Activated naive CD4-positive, alpha-beta T cell treated with anti-CD3 and anti-CD28 coated beads, Interleukin-2, amount 10 ng/mL, durations not matched to agents 7 days and 5 days (primary cell): ENCODE measurements around the gene SULT1C2.
"Not testable (repeated sequence)": the region's sequence is repeated elsewhere in the genome, so short reads cannot be mapped to it uniquely, and the experiment has no call there.

Experiments
- CTCF ChIA-PET: fragments of 350-600 bp; sonication (Branson Sonifier 250); formaldehyde crosslinking; loops from one replicate; lab custom pipeline; 2021; ENCODE audit warnings: antibody characterized with exemption; lab: Charles Lee
- DNase-seq: peaks from one replicate; pipeline ENCODE4 v3.0.0-alpha.2; 2020
- H3K27ac Mint-ChIP-seq: one replicate; pipeline ENCODE4 v1.8.0; 2021; ENCODE audit warnings: mild to moderate bottlenecking, moderate library complexity, mixed read lengths
- H3K27me3 Mint-ChIP-seq: one replicate; pipeline ENCODE4 v1.8.0; 2021; ENCODE audit warnings: mild to moderate bottlenecking, mixed read lengths
- H3K36me3 Mint-ChIP-seq: one replicate; pipeline ENCODE4 v1.8.0; 2021; ENCODE audit warnings: mixed read lengths
- H3K4me1 Mint-ChIP-seq: one replicate; pipeline ENCODE4 v1.8.0; 2021; ENCODE audit warnings: mixed read lengths
- H3K4me3 Mint-ChIP-seq: one replicate; pipeline ENCODE4 v1.8.0; 2021; ENCODE audit warnings: mild to moderate bottlenecking, moderate library complexity, mixed read lengths
- H3K9me3 Mint-ChIP-seq: one replicate; pipeline ENCODE4 v1.8.0; 2021; ENCODE audit warnings: mixed read lengths

Gene SULT1C2

DNA sequence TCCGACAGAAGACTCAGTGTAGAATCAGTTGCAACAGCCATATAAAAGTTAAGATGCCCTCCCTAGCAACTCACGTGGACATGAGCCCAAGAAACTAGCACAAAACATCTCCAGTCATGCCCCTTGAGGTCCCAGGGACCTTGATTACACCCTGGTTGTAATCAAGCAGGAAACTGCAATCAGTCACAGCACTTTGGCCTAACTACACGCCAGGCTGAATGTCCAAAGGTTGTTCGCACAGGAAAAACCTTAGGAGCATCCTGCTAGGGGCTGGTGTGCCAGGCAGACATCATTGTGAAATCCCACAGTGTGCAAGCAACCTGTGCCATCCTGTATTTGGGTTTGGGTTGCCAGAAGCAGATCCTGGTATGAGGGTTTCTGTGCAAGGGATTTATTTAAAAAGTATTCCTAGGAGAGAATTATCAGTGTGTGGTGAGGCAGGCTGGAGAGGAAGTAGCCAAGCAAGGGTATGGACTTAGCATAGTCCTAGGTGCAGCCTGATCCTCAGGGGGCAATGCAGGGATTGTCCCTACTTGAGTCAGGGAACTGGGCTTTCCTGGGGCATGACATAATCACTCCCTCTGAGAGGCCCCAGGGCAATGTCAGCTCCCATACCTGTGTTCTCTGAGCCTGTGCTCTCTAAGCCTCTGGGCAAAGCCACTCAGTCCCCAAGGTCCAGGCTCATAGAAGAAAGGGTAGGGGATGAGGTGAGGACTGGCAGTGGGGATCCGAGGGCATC is 17.8 kb upstream of the SULT1C2 start:
- CTCF ChIA-PET: no interaction called here
- Mint-ChIP-seq H3K27me3 (peaks cover 4% of the 10 kb centered on the region), H3K4me1 (no peaks in the 10 kb centered on the region), H3K4me3 (no peak overlapping the region), H3K36me3 (no peaks in the 10 kb centered on the region), H3K27ac (no peak overlapping the region), H3K9me3 (no peaks in the 10 kb centered on the region)
- DNase-seq: no peak

GRCh38 chr2:108271691-108272253 is 16.9 kb upstream of the SULT1C2 start:
- H3K27ac Mint-ChIP-seq: no peak overlapping the region
- no peak for DNase-seq
- H3K27me3 Mint-ChIP-seq: peaks cover 4% of the 10 kb centered on the region
- H3K36me3 Mint-ChIP-seq: no peaks in the 10 kb centered on the region
- H3K4me3 Mint-ChIP-seq: no peak overlapping the region
- H3K4me1 Mint-ChIP-seq: no peaks in the 10 kb centered on the region
- H3K9me3 Mint-ChIP-seq: no peaks in the 10 kb centered on the region
- CTCF ChIA-PET: no interaction called here

- no peak overlapping the region for H3K4me3 Mint-ChIP-seq
- no peaks in the 10 kb centered on the region for H3K4me1 Mint-ChIP-seq
- H3K27ac Mint-ChIP-seq: no peak overlapping the region
- H3K27me3 Mint-ChIP-seq: peaks cover 11% of the 10 kb centered on the region
- CTCF ChIA-PET: no interaction called here
- no peaks in the 10 kb centered on the region for H3K9me3 Mint-ChIP-seq
- DNase-seq: no peak
- no peaks in the 10 kb centered on the region for H3K36me3 Mint-ChIP-seq
Measured at GRCh38 chr2:108278631-108279030, 10.1 kb upstream of the SULT1C2 start.

DNA sequence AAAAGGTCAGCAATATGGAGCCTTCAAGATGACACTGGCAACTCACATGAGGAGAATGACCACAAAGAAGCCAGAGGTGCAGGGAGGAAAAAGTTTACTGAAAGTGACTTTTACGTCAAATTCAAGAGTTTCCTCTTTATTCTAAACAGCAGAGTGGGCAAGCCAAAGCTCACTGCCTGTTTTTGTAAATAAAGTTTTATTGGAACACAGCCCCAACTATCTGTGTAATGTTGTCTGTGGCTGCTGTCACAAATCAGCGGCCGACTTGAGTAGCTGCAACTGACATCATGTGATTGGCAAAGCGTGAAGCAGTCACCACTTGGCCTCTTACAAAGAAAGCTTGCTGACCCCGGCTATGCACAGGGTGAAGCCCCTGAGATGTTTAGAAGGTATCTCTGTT is 9.2 kb upstream of the SULT1C2 start:
- H3K27me3 Mint-ChIP-seq: peaks cover 11% of the 10 kb centered on the region
- CTCF ChIA-PET: no interaction called here
- no peak for DNase-seq
- no peaks in the 10 kb centered on the region for H3K4me1 Mint-ChIP-seq
- H3K27ac Mint-ChIP-seq: no peak overlapping the region
- no peaks in the 10 kb centered on the region for H3K9me3 Mint-ChIP-seq
- H3K4me3 Mint-ChIP-seq: no peak overlapping the region
- H3K36me3 Mint-ChIP-seq: no peaks in the 10 kb centered on the region

- H3K27me3 Mint-ChIP-seq: peaks cover 11% of the 10 kb centered on the region
- no peaks in the 10 kb centered on the region for H3K36me3 Mint-ChIP-seq
- H3K4me1 Mint-ChIP-seq: no peaks in the 10 kb centered on the region
- H3K9me3 Mint-ChIP-seq: no peaks in the 10 kb centered on the region
- no peak for DNase-seq
- CTCF ChIA-PET: no interaction called here
- no peak overlapping the region for H3K27ac Mint-ChIP-seq
- H3K4me3 Mint-ChIP-seq: no peak overlapping the region
Measured at GRCh38 chr2:108280466-108280865, 8.2 kb upstream of the SULT1C2 start.

DNA sequence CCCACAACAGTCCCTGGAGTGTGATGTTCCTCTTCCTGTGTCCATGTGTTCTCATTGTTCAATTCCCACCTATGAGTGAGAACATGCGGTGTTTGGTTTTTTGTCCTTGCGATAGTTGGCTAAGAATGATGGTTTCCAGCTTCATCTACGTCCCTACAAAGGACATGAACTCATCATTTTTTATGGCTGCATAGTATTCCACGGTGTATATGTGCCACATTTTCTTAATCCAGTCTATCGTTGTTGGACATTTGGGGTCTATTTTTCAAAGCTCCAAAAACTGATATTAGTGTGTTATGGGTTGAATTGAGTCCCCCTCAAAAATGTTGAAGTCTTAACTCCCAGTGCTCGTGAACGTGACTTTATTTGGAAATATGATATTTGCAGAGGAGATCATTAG is 4.1 kb upstream of the SULT1C2 start:
- H3K27me3 Mint-ChIP-seq, DNase-seq, H3K4me3 Mint-ChIP-seq, H3K9me3 Mint-ChIP-seq, CTCF ChIA-PET, H3K27ac Mint-ChIP-seq, H3K4me1 Mint-ChIP-seq, H3K36me3 Mint-ChIP-seq: not testable (repeated sequence)

DNA sequence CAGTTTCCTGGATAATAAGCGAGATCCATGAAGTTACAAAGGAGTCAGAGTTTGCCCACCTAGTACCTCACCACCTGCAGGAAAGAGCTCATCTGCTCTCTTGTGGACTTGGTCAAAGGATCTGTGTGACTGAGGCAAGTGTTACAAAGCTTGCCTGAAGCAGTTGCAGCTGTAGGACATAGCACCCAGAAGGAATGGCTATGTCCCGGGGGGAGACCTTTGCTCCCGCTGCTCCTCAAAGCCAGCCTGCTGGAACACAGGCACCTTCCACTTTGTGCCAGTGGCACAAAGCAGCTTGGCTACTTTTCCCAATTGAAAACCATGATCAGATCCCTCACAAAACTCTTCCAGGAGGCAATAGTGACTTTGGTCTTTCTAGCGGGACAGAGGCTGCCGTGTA is 3.1 kb upstream of the SULT1C2 start:
- H3K36me3 Mint-ChIP-seq: no peaks in the 10 kb centered on the region
- H3K27ac Mint-ChIP-seq: no peak overlapping the region
- H3K27me3 Mint-ChIP-seq: no peaks in the 10 kb centered on the region
- no peak overlapping the region for H3K4me3 Mint-ChIP-seq
- H3K4me1 Mint-ChIP-seq: no peaks in the 10 kb centered on the region
- DNase-seq: no peak
- H3K9me3 Mint-ChIP-seq: no peaks in the 10 kb centered on the region
- CTCF ChIA-PET: no interaction called here

- no peak overlapping the region for H3K27ac Mint-ChIP-seq
- CTCF ChIA-PET: no interaction called here
- H3K36me3 Mint-ChIP-seq: no peaks in the 10 kb centered on the region
- H3K9me3 Mint-ChIP-seq: no peaks in the 10 kb centered on the region
- H3K4me3 Mint-ChIP-seq: no peak overlapping the region
- H3K27me3 Mint-ChIP-seq: no peaks in the 10 kb centered on the region
- no peaks in the 10 kb centered on the region for H3K4me1 Mint-ChIP-seq
- no peak for DNase-seq
Measured at GRCh38 chr2:108287169-108287568, 1.5 kb upstream of the SULT1C2 start.

- Mint-ChIP-seq H3K36me3 (no peaks in the 10 kb centered on the region), H3K27ac (no peak overlapping the region), H3K4me1 (no peaks in the 10 kb centered on the region), H3K4me3 (no peak overlapping the region), H3K27me3 (peaks cover 6% of the 10 kb centered on the region), H3K9me3 (no peaks in the 10 kb centered on the region)
- DNase-seq: no peak
- CTCF ChIA-PET: interaction anchor here (0.6 kb wide), 1 partner anchor 348 kb away, joined by 3 read pairs; no protein-coding TSS in a partner anchor
Measured at GRCh38 chr2:108293850-108294249, 5.2 kb downstream of the SULT1C2 start.

DNA sequence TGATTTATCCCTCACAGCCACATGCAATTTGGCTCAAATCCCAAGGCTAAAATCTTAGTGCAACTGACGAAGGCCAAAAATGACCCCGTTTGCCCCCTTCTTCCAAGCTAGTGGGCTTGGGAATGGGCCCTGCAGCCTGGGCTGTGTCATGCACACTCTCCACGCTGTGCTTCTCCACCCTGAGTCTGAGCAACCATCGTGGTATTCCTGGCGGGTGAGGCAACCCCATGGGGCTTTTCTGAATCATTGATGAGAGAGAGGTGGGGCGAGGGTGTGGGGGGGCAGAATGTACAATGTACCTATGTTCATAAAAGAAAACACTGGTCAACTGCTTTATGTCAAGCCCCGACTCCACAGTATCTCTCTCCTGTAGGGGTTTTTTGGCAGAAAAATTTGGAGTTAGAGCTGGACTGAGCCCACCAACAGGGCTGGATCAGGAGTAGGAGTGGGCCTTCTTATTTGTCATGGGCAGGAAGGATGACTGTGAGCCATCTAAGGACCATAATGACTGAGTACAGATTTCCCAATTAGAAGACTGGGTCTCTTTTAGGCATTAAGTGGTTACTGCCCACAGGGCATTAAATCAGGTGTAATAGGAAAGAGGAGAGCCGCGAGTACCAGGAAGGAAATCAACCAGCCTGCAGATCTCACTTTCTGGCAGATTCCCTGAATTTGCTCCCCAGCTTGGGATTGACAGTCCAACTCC is 8.9 kb downstream of the SULT1C2 start:
- Mint-ChIP-seq H3K4me3 (no peak overlapping the region), H3K36me3 (no peaks in the 10 kb centered on the region), H3K9me3 (no peaks in the 10 kb centered on the region), H3K27ac (no peak overlapping the region), H3K27me3 (peaks cover 6% of the 10 kb centered on the region), H3K4me1 (no peaks in the 10 kb centered on the region)
- CTCF ChIA-PET: no interaction called here
- DNase-seq: no peak

DNA sequence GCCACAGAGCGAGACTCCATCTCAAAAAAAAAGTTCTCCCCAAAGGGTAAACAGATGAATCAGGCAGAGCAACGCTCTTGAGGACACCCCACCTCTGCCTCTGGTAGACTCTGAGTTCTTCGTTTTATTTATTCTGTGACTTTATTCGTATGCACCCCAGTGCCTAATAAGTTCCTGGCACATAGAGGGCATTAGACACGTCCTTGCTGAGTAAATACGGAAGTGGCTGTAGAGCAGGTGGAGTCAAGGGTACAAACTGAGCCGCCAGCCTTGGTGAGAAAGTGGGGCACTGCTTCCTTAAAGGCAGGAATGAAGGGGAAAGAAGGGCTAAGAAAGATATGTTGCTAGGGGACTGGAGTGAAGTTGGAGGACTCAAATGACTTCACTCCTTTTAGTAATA is 12.9 kb downstream of the SULT1C2 start:
- H3K9me3 Mint-ChIP-seq: no peaks in the 10 kb centered on the region
- DNase-seq: no peak
- no peak overlapping the region for H3K27ac Mint-ChIP-seq
- H3K4me3 Mint-ChIP-seq: no peak overlapping the region
- H3K27me3 Mint-ChIP-seq: no peaks in the 10 kb centered on the region
- peaks cover 4% of the 10 kb centered on the region for H3K4me1 Mint-ChIP-seq
- H3K36me3 Mint-ChIP-seq: no peaks in the 10 kb centered on the region
- CTCF ChIA-PET: no interaction called here

DNA sequence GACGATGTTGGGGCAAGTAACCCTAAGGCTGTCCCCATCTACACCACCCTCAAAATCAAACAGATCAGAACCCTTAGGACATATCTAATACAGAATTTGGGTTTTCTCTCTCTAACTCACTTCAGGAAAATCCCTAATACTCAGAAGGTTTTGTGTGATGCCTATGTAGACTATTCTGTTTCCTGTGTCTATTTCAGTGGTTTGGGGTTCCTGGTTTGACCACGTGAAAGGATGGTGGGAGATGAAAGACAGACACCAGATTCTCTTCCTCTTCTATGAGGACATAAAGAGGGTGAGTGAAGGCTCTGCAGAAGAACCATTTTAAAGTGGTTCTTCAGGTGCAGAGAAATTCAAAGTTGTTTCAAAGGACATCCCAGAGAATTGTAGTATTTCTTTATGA is 16.3 kb downstream of the SULT1C2 start:
- Mint-ChIP-seq H3K27ac (no peak overlapping the region), H3K4me3 (no peak overlapping the region), H3K9me3 (no peaks in the 10 kb centered on the region), H3K4me1 (peaks cover 4% of the 10 kb centered on the region), H3K27me3 (peaks cover 9% of the 10 kb centered on the region), H3K36me3 (no peaks in the 10 kb centered on the region)
- CTCF ChIA-PET: no interaction called here
- DNase-seq: no peak

DNA sequence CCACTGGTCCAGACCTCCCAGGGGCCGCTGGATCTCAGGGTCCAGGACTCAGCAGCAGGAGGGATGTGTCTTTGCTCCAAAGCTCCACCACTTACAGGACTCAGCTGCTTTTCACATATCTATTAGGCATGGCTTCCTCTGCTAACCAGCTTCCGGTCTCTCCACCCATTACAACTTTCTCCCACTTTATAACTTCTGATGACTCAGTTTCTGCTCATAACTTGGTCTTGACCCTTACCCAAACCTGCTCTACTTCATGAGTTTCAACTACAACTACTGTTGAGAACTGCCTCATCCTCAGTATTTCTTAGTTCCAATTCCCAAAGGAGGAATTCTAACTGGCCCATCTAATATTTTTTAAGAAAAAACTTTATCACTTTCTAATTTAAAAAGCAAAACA is 17.2 kb downstream of the SULT1C2 start:
- Mint-ChIP-seq H3K36me3 (no peaks in the 10 kb centered on the region), H3K27ac (no peak overlapping the region), H3K4me3 (no peak overlapping the region), H3K4me1 (peaks cover 4% of the 10 kb centered on the region), H3K27me3 (peaks cover 9% of the 10 kb centered on the region), H3K9me3 (no peaks in the 10 kb centered on the region)
- CTCF ChIA-PET: no interaction called here
- no peak for DNase-seq

GRCh38 chr2:108309903-108310302 is 21.2 kb downstream of the SULT1C2 start:
- Mint-ChIP-seq H3K27ac (no peak overlapping the region), H3K27me3 (peaks cover 15% of the 10 kb centered on the region), H3K36me3 (no peaks in the 10 kb centered on the region), H3K4me1 (peaks cover 4% of the 10 kb centered on the region), H3K9me3 (no peaks in the 10 kb centered on the region), H3K4me3 (no peak overlapping the region)
- no peak for DNase-seq
- CTCF ChIA-PET: no interaction called here
